Measurements from ENCODE around the gene NAV1.
A peak's percentile ranks its signal among the peaks of the same experiment; 100 is the strongest.

NAV1 gene

DNA sequence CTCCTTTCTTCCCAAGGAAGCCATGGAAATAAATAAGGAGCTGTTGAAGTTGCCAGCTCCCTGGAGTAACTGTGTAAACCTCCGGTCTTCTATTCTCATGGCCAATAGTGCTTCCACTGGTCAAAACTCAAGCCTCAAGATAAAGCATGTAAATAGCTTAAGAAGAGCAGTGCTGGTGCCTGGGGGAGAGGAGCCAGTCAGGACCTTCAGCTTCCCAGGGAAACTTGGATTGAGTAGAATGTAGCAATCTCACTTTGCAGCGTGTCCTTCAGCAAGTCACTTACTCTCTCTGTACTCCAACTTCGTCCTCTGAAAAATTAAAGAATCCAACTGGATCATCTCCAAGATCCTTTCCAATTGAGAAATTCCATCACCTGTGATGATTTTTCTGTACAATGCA is 44.7 kb downstream of the NAV1 start:
- peak overlapping the region; percentile 66 for H3K9ac ChIP-seq (ENCODE audit: low read length)
- no peak overlapping the region for H3K4me3 ChIP-seq (ENCODE audit: insufficient read depth in 1 of 2, low read depth in 1 of 2, low read length in 2 of 2)
- H3K27me3 ChIP-seq (ENCODE audit: control insufficient read depth in 1 of 2, insufficient read depth in 1 of 2, low read length in 2 of 2), result no peaks in the 10 kb centered on the region
- H4K91ac ChIP-seq (ENCODE audit: low read length), result no peak overlapping the region
- DNase-seq, result no peak
- 100% methylated on average over 2 of the region's 3 CpGs for WGBS
- H2BK12ac ChIP-seq (ENCODE audit: low read length in 2 of 2), result peak overlapping the region in 1 of 2 experiments; percentile 59
- H2BK15ac ChIP-seq (ENCODE audit: low read depth, poor library complexity, severe bottlenecking), result no peak overlapping the region
- H3K9me3 ChIP-seq (ENCODE audit: control insufficient read depth, low read length), result no peaks in the 10 kb centered on the region
- H4K8ac ChIP-seq (ENCODE audit: low read length), result no peak overlapping the region
- H2AK5ac ChIP-seq (ENCODE audit: low read length, severe bottlenecking), result no peak overlapping the region
- no peak overlapping the region for H3K23ac ChIP-seq (ENCODE audit: low read length in 2 of 2)
- H3K4ac ChIP-seq (ENCODE audit: low read depth in 1 of 2, low read length in 2 of 2), result peak overlapping the region; percentile 40 to 47
- peaks cover 14% of the 10 kb centered on the region for H3K4me1 ChIP-seq (ENCODE audit: control insufficient read depth, insufficient read depth, low read depth, low read length)
- peak overlapping the region; percentile 6 to 90 for H3K18ac ChIP-seq (ENCODE audit: low read depth in 1 of 2, low read length in 2 of 2)
- H3K36me3 ChIP-seq (ENCODE audit: control insufficient read depth in 1 of 2, insufficient read depth in 2 of 2, low read depth in 1 of 2, low read length in 2 of 2), result peaks cover 0 to 4% of the 10 kb centered on the region in 2 experiments
- H3K4me2 ChIP-seq (ENCODE audit: low read length, poor library complexity, severe bottlenecking), result no peak overlapping the region
- peak overlapping the region; percentile 45 for H2BK120ac ChIP-seq (ENCODE audit: low read depth, low read length)
- H3K79me1 ChIP-seq (replicated peaks; ENCODE audit: low read length, poor library complexity, severe bottlenecking), result peaks cover 30% of the 10 kb centered on the region
- no peak overlapping the region for H3K27ac ChIP-seq (ENCODE audit: low read length, poor library complexity, severe bottlenecking)
- no peak overlapping the region for H2AFZ ChIP-seq (ENCODE audit: low read depth, low read length)
- H3K14ac ChIP-seq (ENCODE audit: low read length in 2 of 2), result no peak overlapping the region
- H2BK5ac ChIP-seq (ENCODE audit: low read depth, low read length, poor library complexity, severe bottlenecking), result no peak overlapping the region

DNA sequence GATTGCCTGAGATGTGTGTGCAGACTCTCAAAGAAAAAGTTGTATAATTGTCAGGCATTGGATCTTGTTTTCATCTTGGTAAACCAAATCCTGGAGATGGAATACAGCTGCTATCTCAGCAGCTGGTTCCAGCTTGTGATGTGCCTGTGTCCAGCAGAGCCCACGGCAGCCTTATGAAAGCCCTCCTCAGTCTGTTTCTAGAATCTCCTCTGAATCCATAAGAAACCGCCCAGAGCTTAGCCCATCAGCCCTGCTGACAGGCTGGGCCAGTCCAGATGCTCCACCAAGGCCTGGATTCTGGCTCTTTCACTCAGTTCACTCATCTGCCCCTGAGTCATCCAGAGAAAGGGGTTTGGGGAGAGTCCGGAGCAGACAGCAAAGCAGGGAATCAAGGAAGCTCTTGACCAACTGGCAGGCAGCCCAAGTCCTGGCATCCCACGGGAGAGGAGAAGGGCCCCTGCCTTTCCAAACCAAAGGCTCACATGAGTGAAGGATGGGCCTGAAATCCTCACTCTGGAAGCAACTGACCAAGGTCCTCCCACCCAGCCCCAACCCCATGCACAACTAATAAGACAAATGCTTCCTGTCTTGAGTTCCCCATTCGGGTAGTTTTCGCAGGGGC is 45.7 kb downstream of the NAV1 start:
- Histone ChIP-seq H2BK12ac (ENCODE audit: low read length in 2 of 2) (peak overlapping the region; percentile 14 to 71), H2AK5ac (ENCODE audit: low read length, severe bottlenecking) (no peak overlapping the region), H4K8ac (ENCODE audit: low read length) (no peak overlapping the region), H2BK120ac (ENCODE audit: low read depth, low read length) (peak overlapping the region; percentile 4), H3K27ac (ENCODE audit: low read length, poor library complexity, severe bottlenecking) (no peak overlapping the region), H2AFZ (ENCODE audit: low read depth, low read length) (no peak overlapping the region), H3K4me2 (ENCODE audit: low read length, poor library complexity, severe bottlenecking) (no peak overlapping the region), H3K14ac (ENCODE audit: low read length in 2 of 2) (no peak overlapping the region), H3K27me3 (ENCODE audit: control insufficient read depth in 1 of 2, insufficient read depth in 1 of 2, low read length in 2 of 2) (no peaks in the 10 kb centered on the region), H3K9ac (ENCODE audit: low read length) (peak overlapping the region; percentile 66), H3K4me3 (ENCODE audit: insufficient read depth in 1 of 2, low read depth in 1 of 2, low read length in 2 of 2) (peak overlapping the region in 1 of 2 experiments; percentile 8), H2BK5ac (ENCODE audit: low read depth, low read length, poor library complexity, severe bottlenecking) (no peak overlapping the region), H3K23ac (ENCODE audit: low read length in 2 of 2) (no peak overlapping the region), H4K91ac (ENCODE audit: low read length) (peak overlapping the region; percentile 6), H3K36me3 (ENCODE audit: control insufficient read depth in 1 of 2, insufficient read depth in 2 of 2, low read depth in 1 of 2, low read length in 2 of 2) (peaks cover 0 to 9% of the 10 kb centered on the region in 2 experiments), H3K79me1 (replicated peaks; ENCODE audit: low read length, poor library complexity, severe bottlenecking) (peaks cover 27% of the 10 kb centered on the region), H3K4me1 (ENCODE audit: control insufficient read depth, insufficient read depth, low read depth, low read length) (peaks cover 14% of the 10 kb centered on the region), H3K4ac (ENCODE audit: low read depth in 1 of 2, low read length in 2 of 2) (peak overlapping the region; percentile 40), H3K18ac (ENCODE audit: low read depth in 1 of 2, low read length in 2 of 2) (peak overlapping the region; percentile 26 to 82), H2BK15ac (ENCODE audit: low read depth, poor library complexity, severe bottlenecking) (peak overlapping the region; percentile 15), H3K9me3 (ENCODE audit: control insufficient read depth, low read length) (no peaks in the 10 kb centered on the region)
- DNase-seq, result peak; percentile 96
- WGBS, result 49% methylated on average over 6 of the region's 6 CpGs

DNA sequence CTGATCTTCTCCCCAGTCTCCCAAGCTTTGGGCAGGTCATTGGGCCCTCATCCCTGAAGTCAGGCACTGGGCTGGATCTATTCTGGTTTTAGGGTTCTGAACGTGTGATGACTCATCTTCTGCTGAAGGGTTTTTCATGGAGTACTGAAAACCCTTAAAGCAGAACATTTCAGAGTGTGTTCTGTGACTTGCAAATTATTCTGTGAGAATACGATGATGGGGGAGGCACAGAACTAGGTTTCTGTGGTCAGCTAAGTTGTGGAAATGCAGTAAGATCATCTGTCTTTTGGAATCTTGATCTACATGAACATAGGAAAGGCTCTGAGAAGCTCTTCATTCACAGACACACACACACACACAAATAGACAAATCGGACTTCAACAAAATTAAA is 46.2 kb downstream of the NAV1 start:
- Histone ChIP-seq H3K9ac (ENCODE audit: low read length) (peak overlapping the region; percentile 66), H3K9me3 (ENCODE audit: control insufficient read depth, low read length) (no peaks in the 10 kb centered on the region), H3K27me3 (ENCODE audit: control insufficient read depth in 1 of 2, insufficient read depth in 1 of 2, low read length in 2 of 2) (no peaks in the 10 kb centered on the region), H3K18ac (ENCODE audit: low read depth in 1 of 2, low read length in 2 of 2) (peak overlapping the region; percentile 26 to 82), H2BK15ac (ENCODE audit: low read depth, poor library complexity, severe bottlenecking) (peak overlapping the region; percentile 15), H2AK5ac (ENCODE audit: low read length, severe bottlenecking) (no peak overlapping the region), H3K23ac (ENCODE audit: low read length in 2 of 2) (no peak overlapping the region), H3K4ac (ENCODE audit: low read depth in 1 of 2, low read length in 2 of 2) (peak overlapping the region in 1 of 2 experiments; percentile 40), H3K36me3 (ENCODE audit: control insufficient read depth in 1 of 2, insufficient read depth in 2 of 2, low read depth in 1 of 2, low read length in 2 of 2) (peaks cover 4 to 14% of the 10 kb centered on the region in 2 experiments), H2BK120ac (ENCODE audit: low read depth, low read length) (peak overlapping the region; percentile 4), H4K91ac (ENCODE audit: low read length) (no peak overlapping the region), H3K4me2 (ENCODE audit: low read length, poor library complexity, severe bottlenecking) (no peak overlapping the region), H2AFZ (ENCODE audit: low read depth, low read length) (no peak overlapping the region), H3K4me3 (ENCODE audit: insufficient read depth in 1 of 2, low read depth in 1 of 2, low read length in 2 of 2) (no peak overlapping the region), H3K14ac (ENCODE audit: low read length in 2 of 2) (no peak overlapping the region), H2BK5ac (ENCODE audit: low read depth, low read length, poor library complexity, severe bottlenecking) (no peak overlapping the region), H3K27ac (ENCODE audit: low read length, poor library complexity, severe bottlenecking) (no peak overlapping the region), H4K8ac (ENCODE audit: low read length) (no peak overlapping the region), H2BK12ac (ENCODE audit: low read length in 2 of 2) (peak overlapping the region in 1 of 2 experiments; percentile 56), H3K4me1 (ENCODE audit: control insufficient read depth, insufficient read depth, low read depth, low read length) (peaks cover 14% of the 10 kb centered on the region), H3K79me1 (replicated peaks; ENCODE audit: low read length, poor library complexity, severe bottlenecking) (peaks cover 24% of the 10 kb centered on the region)
- DNase-seq, result peak; percentile 87
- WGBS, result 0% methylated on average over 1 of the region's 3 CpGs

DNA sequence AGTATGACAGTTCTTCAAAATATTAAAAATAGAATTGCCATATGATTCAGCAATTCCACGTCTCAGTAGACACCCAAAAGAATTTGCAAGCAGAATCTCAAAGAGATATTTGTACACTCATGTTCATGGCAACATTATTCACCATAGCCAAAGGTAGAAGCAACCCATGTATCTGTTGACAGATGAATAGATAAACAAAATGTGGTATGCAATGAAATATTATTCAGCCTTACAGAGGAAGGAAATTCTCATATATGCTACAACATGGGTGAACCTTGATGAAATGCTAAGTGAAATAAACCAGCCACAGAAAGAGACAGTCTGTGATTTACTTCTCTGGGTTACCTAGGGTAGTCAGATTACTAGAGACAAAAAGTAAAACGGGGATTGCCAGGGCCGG is 47.0 kb downstream of the NAV1 start:
- Histone ChIP-seq H2BK5ac (ENCODE audit: low read depth, low read length, poor library complexity, severe bottlenecking) (no peak overlapping the region), H3K27me3 (ENCODE audit: control insufficient read depth in 1 of 2, insufficient read depth in 1 of 2, low read length in 2 of 2) (no peaks in the 10 kb centered on the region), H3K23ac (ENCODE audit: low read length in 2 of 2) (no peak overlapping the region), H4K91ac (ENCODE audit: low read length) (no peak overlapping the region), H3K18ac (ENCODE audit: low read depth in 1 of 2, low read length in 2 of 2) (peak overlapping the region in 1 of 2 experiments; percentile 55), H2BK15ac (ENCODE audit: low read depth, poor library complexity, severe bottlenecking) (no peak overlapping the region), H2AK5ac (ENCODE audit: low read length, severe bottlenecking) (no peak overlapping the region), H2BK12ac (ENCODE audit: low read length in 2 of 2) (no peak overlapping the region), H3K9ac (ENCODE audit: low read length) (peak overlapping the region; percentile 25), H3K79me1 (replicated peaks; ENCODE audit: low read length, poor library complexity, severe bottlenecking) (peaks cover 26% of the 10 kb centered on the region), H3K4ac (ENCODE audit: low read depth in 1 of 2, low read length in 2 of 2) (no peak overlapping the region), H3K36me3 (ENCODE audit: control insufficient read depth in 1 of 2, insufficient read depth in 2 of 2, low read depth in 1 of 2, low read length in 2 of 2) (peaks cover 9 to 22% of the 10 kb centered on the region in 2 experiments), H3K4me2 (ENCODE audit: low read length, poor library complexity, severe bottlenecking) (no peak overlapping the region), H2BK120ac (ENCODE audit: low read depth, low read length) (no peak overlapping the region), H3K9me3 (ENCODE audit: control insufficient read depth, low read length) (no peaks in the 10 kb centered on the region), H3K4me1 (ENCODE audit: control insufficient read depth, insufficient read depth, low read depth, low read length) (peaks cover 14% of the 10 kb centered on the region), H2AFZ (ENCODE audit: low read depth, low read length) (no peak overlapping the region), H3K14ac (ENCODE audit: low read length in 2 of 2) (no peak overlapping the region), H4K8ac (ENCODE audit: low read length) (no peak overlapping the region), H3K27ac (ENCODE audit: low read length, poor library complexity, severe bottlenecking) (no peak overlapping the region), H3K4me3 (ENCODE audit: insufficient read depth in 1 of 2, low read depth in 1 of 2, low read length in 2 of 2) (no peak overlapping the region)
- WGBS, result 80% methylated on average over 3 of the region's 3 CpGs
- no peak for DNase-seq

Data from mesenchymal stem cell (in vitro differentiated cells and primary cell).